NCI-H1417 treated with DMSO at 0.1 percent for 48 hours (cell line): ENCODE measurements around the gene GRIA4.

Source experiments
- DNase-seq: peaks from one replicate; lab custom pipeline; 2025; lab: John Stamatoyannopoulos, UW

The GRIA4 gene

DNA sequence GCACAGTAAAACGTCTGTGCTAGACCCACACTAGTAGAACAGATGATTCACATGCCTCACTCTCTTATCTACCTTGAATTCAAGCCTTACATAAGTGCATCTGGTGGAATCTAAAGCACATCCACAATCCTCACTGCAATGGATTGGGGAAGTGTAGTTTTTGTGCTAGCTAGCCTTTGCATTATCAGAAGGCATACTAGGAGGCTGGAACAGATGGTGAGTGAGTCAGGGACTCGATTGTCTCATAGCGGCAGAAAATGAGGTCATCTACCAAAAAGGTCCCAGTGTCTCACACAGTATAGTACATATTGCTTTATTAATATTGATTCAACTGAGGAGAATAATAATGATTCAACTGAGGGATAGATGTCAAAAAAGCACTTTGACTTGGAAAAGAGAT lies 402.9 kb downstream of the GRIA4 start:
- no peak for DNase-seq

DNA sequence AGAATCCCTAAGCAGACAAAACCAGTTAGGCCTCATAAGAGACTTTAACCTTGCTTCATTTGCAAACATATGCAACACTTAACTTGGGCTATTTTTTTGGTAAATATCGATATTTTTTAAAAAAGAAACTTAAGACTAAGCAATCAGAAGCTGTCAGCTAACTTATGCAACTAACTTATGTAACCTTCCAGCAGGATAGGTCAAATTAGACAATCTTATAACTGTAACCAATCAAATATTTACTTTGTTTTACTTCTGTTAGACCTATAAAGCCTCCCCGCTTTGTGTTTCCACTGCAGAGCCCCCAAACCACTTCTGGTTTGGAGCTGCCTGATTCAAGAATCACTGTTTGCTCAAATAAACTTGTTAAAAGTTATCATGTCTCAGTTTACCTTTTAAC lies 404.2 kb downstream of the GRIA4 start:
- DNase-seq = no peak

DNA sequence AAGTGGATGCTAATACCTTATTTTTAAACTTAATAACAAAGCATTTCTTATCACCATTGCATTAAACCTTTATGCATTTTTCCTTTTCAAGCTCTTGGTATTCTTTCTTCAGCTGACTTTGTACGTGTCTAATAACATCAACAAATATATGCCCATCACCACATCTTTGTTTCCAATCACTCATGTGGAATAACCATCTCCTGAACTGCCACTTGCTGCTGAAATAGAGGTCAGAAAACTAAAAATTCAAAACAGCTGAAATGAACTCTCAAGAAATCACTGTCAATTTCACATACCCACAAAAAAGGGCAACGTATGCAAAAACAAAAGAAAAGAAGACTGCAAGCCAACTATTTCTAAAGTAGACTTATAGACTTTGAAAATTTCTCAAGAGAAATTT lies 404.7 kb downstream of the GRIA4 start:
- DNase-seq = peak; percentile 19

DNA sequence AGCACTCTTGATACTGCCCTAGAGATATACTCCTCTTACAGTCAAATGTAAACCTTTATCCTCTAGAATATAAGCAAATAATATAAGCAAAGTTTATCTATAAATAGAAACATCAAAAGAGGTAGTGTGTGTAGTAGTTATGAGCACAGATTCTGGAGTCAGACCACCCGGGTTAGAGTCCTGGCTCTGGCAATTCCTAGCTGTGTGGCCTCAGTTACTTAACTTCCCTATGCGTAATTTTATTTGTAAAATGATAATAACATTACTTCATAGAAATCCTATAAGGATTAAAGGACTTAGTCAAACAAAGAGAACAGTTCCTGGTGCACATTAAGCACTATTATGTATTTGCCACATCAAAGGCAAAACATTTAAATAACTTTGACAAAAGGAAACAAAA lies 405.2 kb downstream of the GRIA4 start:
- DNase-seq = no peak

DNA sequence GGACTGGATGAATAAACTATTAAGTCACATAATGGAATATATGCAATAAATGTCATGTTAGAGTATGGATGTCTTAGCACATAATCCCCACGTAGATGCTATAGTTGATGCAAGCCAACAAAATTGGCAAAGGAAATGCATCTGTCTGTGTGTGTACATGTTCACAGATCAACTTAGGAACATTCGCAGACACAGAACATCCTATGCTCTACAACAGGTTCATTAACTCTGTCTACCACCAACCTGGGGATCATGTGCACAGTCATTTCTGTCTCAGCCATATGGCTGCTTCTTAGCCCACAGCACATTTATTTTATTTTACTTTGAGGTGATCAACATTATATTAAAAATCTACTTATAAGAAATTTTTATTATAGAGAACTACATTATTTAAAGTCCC lies 407.2 kb downstream of the GRIA4 start:
- DNase-seq = no peak

DNA sequence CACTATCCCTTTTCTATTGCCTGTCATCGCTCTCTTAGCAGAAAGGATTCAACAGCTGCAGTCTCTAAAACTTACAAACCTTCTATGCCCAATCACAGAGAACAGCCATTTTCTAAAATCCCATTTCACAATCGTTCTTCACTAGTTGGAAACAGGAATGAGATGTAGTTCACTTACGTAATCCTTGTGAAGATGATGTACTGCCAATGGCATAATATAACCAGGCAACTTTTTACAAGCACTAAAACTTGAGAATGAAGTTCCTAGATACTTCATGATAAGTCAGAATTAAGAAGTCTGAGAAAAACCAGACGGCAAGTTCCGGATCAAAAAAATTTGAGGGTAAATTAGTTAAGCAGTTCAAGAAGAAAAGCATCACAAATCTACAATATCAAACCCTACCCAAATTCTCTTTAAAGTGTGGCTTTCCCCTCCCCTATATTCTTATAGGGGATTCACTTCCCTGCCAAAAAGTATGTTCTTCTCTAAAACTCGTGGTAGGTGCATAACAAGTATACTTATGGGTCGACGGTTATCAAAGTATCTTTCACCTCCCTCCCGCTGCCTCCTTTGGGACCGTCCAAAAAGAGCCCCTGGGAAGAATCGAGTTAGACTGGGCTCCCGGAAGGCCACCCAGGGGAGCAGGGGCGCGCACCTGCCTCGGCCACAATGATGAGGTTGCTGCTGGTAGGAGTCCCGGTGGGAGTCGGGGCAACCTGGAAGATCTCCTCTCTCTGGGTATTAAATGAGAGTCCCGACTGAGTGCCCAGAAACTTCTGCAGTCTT lies 411.5 kb downstream of the GRIA4 start:
- no peak for DNase-seq

DNA sequence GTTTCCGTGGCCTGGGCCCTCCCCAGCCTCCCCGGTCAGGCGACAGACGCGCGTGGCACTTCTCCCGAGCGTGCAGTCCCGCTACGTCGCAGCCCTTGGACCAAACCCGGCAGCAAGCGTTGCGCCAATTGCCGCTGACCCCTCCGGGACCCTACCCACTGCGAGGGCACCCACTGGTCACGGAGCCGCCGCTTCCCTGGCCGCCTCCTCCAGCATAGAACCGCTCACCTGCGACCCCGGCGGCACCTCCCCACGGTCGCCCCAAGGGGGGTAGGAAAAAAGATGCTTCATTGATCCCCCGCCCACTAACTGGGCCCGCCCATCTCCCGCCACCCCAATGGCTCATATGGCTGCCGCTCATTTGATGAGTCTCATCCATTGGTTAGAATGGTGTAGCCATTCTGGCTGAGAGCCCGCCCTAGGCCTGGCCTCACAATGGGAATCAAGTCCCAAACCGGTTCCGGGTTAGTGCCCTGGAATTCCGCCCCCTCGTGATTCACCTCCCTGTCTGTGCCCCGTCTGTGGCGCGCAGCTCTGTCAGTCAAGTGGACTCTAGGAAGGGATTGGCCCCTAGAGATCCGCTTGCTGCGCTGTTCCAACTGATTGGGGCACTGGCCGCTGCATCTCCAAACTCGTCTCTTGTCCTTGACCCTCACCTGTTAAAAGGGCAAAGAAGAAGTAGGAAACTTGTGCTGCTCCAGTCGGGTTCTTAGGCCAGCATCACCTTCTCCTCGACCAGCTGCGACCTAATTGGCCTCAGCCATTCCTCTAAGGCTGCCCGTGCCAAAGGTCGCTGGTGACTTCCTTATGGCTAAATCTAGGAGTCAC lies 412.3 kb downstream of the GRIA4 start, which contains the start of gene MSANTD4:
Gene MSANTD4, minus strand, starts transcription at position 274 of the 828 bp plus-strand sequence. CDS start 11,323 bp downstream, outside the sequence.
- peak; percentile 97 for DNase-seq

DNA sequence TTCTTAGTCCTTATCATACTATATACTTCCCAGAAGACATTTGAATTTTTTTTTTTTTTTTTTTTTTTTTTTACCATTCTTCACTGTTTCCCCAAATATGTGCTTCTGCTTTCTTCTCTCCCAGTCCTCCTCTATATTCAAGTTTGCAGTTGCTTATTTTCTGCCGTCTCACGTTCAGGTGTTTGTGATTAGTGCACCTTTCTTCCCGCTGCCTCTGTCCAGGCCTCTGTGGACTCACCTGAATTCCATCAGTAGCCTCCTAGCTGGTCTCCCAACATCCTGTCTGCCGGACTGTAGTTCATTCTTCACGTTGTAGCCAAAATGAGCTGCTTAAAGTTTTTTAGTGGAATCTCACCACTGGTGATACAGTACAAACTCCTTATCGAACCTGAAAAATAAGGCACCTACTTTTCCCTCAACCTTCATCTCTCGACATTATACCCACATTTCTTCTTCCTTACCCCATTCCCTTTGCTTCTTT lies 413.0 kb downstream of the GRIA4 start:
- DNase-seq = no peak

DNA sequence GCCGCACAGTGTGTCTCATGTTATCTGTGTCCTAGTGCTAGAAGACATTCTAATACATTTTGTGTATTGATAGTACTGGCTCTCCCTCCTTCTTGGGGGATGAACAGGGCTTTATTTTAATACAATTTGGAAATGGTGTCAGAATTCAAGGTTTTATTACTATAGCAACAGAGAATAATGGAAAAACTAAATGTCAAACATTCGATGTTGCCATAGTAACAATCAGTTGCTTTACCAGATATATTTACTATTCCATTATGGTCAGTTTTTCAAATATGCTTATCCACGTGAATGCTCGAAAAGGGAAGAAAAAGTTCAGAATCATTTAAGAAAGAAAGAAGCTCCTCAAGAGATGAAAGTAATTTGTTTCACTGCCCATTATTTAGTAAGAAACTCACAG lies 420.7 kb downstream of the GRIA4 start:
- DNase-seq = no peak

DNA sequence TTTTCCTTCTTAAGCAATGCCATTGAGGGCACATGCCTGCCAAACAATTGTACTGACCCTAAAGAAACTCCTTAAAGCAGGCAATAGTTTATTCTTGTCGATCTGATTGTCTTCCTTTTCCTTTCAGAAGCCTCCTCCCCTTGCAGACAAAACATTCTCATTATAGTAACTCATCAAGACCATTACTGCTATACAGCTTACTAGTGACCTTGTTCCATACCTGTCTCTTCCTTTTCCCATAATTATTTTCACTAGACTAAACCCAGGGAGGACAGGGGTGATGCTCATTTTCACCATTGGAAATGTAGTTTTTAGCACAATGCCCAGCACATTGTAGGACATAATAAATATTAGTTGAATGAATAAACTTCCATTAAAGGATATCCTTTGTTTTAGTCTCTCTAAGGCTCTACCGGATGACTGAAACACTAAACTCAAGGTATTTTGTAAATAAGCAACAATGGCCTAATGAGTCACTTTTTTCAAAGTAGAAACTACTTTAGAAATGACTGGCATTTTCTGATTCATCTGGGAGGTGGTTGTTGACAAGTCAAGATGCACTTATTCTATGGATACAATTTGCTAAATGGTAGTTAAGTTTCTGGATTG lies 421.4 kb downstream of the GRIA4 start:
- no peak for DNase-seq
